Globus pallidus (tissue), 1 donor: ENCODE data around the gene ARHGAP27.
"Not testable (repeated sequence)": the region's sequence is repeated elsewhere in the genome, so short reads cannot be mapped to it uniquely, and the experiment has no call there.

ENCODE experiments used
- DNase-seq: peaks from one replicate; pipeline ENCODE4 v3.0.0-alpha.2; 2015; ENCODE audit warnings: low spot score

Gene ARHGAP27, protein sequence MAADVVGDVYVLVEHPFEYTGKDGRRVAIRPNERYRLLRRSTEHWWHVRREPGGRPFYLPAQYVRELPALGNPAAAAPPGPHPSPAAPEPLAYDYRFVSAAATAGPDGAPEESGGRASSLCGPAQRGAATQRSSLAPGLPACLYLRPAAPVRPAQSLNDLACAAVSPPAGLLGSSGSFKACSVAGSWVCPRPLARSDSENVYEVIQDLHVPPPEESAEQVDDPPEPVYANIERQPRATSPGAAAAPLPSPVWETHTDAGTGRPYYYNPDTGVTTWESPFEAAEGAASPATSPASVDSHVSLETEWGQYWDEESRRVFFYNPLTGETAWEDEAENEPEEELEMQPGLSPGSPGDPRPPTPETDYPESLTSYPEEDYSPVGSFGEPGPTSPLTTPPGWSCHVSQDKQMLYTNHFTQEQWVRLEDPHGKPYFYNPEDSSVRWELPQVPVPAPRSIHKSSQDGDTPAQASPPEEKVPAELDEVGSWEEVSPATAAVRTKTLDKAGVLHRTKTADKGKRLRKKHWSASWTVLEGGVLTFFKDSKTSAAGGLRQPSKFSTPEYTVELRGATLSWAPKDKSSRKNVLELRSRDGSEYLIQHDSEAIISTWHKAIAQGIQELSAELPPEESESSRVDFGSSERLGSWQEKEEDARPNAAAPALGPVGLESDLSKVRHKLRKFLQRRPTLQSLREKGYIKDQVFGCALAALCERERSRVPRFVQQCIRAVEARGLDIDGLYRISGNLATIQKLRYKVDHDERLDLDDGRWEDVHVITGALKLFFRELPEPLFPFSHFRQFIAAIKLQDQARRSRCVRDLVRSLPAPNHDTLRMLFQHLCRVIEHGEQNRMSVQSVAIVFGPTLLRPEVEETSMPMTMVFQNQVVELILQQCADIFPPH

GRCh38 chr17:45432405-45433158 lies at the start of gene ARHGAP27:
ARHGAP27 (minus strand) TSS chr17:45432870; CDS start chr17:45430279, 2,591 bp downstream.
- DNase-seq: no peak

DNA sequence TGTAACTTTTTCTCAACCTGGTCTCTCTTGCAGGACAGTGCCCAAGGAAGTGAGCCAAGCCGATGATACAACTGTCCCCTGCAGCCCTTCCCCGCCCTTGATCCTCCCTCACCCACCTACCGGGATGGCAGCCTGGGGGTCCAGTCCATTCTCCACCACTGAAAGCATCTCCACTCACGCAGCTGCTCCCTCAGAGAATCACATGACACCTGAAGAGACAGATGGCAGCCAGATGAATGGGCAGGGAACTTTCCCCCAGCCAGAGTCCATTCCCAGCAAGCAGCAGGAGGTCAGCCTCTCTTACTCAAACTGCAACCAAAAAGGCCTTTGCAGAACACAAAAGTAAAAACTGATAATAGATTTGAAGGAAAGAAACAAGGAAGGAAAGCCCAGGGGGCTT lies 49.6 kb upstream of the ARHGAP27 start:
- DNase-seq: not testable (repeated sequence)

DNA sequence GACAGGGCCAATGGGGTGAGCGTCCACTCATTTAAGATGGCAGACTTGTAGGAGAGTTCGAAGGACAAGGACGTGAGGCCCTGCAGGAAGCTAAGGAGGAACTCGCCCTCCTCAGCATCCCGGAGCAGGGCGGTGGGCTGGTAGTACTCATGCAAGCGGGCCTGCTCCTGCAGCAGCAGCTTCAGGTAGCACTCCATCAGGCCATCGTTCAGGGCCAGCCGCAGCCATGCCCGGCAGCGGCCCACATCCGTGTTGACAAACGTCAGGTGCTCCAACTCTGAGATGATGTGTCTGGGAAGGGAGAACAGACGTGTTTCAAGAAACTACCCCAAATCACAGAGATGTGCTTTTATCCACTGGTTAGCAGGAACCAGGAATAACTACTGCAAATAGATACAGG lies 42.8 kb upstream of the ARHGAP27 start:
- not testable (repeated sequence) for DNase-seq

- DNase-seq: not testable (repeated sequence)
Observed at GRCh38 chr17:45472249-45472648, 39.6 kb upstream of the ARHGAP27 start.

GRCh38 chr17:45469204-45469563 lies 36.5 kb upstream of the ARHGAP27 start:
- not testable (repeated sequence) for DNase-seq

DNA sequence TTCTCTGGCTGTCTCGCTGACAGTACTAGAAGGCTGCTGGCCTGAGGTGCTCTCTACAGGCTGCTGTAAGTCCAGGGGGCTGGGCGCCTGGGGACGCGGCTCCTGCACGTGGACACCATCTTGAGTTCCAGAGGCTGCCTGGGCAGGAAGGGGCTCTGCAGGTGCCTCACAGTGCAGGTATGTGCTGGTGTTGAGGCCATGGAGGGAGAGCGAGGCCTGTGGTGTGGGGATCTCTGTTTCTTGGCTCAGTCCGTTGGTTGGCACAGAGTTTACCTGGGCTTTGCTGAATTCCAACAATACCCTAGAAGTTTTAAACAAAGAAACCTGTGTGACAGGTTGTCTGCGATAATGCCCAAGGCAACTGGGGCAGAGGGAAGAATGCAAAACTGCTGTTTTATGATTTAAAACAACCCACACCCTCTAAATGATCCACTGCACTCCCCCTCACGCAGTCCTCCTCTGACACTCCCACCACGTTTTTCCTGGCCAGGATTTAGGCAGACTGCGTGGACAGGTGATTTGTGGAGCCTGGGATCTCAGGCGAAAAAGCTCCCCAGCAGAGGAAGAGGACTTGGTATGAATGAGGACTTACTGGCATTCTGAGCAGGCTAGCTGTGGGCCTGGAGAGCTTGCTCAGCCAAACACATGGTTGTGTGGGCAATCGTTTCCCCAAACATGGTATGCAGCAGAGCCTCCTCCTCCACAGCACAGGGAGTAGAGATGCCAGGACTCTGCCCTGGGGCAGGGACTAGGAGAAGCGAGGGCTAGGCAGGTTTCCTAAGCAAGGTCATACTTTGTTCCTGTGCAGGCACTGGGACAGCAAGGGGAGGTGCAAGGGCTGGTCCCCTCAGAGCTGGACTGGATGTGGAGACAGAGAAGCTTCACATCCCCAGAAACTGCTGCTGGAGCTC lies 35.9 kb upstream of the ARHGAP27 start:
- DNase-seq: not testable (repeated sequence)

GRCh38 chr17:45461524-45462327 lies 29.1 kb upstream of the ARHGAP27 start:
- not testable (repeated sequence) for DNase-seq

DNA sequence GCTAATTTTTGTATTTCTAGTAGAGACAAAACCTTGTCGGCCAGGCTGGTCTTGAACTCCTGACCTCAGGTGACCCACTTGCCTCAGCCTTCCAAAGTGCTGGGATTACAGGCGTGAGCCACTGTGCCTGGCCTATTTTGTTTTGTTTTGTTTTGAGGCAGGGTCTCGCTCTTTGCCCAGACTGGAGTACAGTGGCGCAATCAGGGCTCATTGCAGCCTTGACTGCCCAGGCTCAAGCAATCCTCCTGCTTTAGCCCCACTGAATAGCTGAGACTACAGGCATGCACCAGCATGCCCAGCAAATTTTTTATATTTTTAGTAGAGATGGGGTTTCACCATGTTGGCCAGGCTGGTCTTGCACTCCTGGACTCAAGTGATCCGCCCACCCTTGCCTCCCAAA lies 27.8 kb upstream of the ARHGAP27 start:
- not testable (repeated sequence) for DNase-seq

DNA sequence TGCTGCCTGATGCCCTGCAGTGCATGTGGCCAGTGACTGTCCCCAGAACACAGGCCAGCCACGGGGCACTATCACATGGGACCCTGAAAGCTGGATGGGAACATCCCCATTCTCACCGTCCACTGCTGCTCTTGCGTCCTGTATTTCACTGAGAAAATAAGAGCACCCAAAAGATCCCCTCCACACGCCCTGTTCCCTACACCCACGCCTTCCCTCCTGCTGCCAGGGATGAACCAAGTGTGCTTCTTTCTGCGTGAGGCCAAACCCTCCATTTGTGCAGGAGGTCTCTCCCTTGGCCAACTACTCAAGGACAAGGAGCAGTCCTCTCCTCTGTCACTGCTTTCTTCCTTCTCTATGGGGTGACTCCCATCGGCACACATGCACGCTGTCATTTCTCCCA lies 21.7 kb upstream of the ARHGAP27 start:
- not testable (repeated sequence) for DNase-seq

- not testable (repeated sequence) for DNase-seq
Observed at GRCh38 chr17:45453731-45454130, 21.1 kb upstream of the ARHGAP27 start.

GRCh38 chr17:45453225-45453534 lies 20.5 kb upstream of the ARHGAP27 start:
- DNase-seq: not testable (repeated sequence)

DNA sequence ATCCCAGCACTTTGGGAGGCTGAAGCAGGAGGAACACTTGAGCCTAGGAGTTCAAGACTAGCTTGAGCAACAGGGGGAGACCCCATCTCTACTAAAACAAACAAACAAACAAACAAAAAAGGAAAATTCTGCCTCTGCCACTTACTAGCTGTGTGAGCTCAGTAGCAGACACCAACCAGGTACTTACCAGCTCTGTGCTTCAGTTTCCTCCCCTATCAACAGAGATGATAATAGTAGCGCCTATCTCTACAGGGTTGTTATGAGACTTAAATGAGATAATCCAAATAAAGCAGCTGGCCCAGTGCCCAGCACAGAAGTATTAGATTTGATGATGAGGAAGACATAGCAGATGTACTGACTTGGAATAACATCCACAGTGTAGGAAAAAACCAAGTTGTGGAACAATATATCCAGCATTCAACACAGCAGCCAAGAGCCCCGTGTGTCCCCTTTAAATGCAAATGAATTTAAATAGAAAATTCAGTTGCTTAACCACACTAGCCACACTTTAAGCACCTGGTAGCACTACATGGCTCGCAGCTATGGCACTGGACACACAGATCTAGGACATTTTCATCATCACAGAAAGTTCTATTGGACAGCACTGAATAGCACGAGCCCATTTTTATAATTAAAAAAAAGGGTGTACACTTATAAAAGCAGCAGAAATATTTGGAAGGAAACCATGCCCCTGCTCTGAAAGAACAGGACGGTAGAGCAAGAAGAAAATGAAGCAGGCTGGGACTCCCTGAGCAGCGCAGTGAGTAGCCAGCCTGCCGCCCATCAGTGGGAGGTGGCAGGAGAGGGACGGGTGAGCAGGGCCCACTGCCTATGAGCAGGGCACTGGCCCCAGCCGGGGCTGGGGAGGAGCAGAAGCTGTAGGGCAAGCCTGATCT lies 19.9 kb upstream of the ARHGAP27 start:
- DNase-seq: not testable (repeated sequence)

- not testable (repeated sequence) for DNase-seq
Observed at GRCh38 chr17:45451660-45452059, 19.0 kb upstream of the ARHGAP27 start.

DNA sequence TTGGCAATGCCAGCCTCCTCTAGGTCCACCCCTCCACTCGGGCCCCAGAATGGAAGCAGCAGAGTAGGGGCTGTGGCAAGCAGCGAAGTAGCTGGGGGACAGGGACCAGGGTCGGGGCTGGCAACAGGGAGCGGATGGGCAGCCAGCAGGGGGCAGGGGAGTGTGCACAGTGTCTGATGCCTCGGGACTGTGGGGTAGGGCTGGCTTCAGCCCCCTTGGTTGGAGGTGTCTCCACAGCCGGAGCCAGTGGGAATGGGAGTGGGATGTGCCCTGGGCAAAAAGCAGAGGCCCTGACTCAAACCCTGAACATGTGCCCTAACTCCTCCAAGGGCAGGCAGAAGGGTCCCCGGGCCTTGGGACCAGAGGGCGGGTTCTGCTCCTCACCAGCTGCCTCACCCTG lies 18.5 kb upstream of the ARHGAP27 start:
- no peak for DNase-seq

DNA sequence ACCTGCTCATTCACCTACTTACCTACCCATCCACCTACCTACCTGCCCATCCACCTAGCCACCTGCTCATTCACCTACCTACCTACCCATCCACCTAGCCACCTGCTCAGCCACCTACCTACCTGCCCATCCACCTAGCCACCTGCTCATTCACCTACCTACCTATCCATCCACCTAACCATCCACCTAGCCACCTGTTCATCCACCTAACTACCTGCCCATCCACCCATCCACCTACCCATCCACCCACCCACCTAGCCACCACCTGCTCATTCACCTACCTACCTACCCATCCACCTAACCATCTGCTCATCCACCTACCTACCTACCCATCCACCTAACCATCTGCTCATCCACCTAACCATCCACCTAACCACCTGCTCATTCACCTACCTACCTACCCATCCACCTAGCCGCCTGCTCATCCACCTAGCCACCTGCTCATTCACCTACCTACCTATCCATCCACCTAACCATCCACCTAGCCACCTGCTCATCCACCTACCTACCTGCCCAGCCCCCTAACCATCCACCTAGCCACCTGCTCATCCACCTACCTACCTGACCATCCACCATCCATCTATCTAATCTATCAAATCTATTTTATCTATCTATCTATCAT lies 17.1 kb upstream of the ARHGAP27 start:
- not testable (repeated sequence) for DNase-seq

- DNase-seq: not testable (repeated sequence)
Observed at GRCh38 chr17:45449260-45449659, 16.6 kb upstream of the ARHGAP27 start.

- DNase-seq: not testable (repeated sequence)
Observed at GRCh38 chr17:45448483-45448882, 15.8 kb upstream of the ARHGAP27 start.

DNA sequence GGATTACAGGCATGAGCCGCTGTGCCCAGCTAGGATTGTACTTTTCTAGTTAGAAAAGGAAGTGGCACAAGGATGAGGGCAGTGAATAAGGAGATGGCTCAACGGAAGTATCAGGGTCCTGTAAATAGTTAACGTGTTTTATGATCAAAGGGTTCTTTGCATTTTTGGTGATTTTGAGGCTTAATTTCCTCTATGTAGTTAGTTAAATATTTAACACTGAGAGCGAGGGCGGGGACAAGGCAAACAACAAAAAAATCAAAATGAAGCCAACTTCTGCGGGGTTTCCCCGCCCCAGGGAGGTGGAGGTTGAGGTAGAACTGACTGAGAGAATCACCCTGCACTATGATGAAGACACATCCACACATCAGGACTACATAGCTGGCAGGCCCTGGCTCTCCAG lies 15.4 kb upstream of the ARHGAP27 start:
- DNase-seq: not testable (repeated sequence)

GRCh38 chr17:45447650-45448049 lies 15.0 kb upstream of the ARHGAP27 start:
- DNase-seq: not testable (repeated sequence)
